Naive B cell (primary cell): ENCODE results near the gene CD1E. TPM values are rescaled to one million over a fixed set of nuclear protein-coding genes. Genes with fewer than 3 reads are reported as not detected.
"Not testable (repeated sequence)": the region's sequence is repeated elsewhere in the genome, so short reads cannot be mapped to it uniquely, and the experiment has no call there.

Experiments used
- ATAC-seq, 2 donors: fragments of 150-1000 bp; cut with Tn5 transposase; 2 replicates each; pipeline ENCODE4 v1.10.0; 2021; ENCODE audit warnings: low read depth in 2 of 2, mild to moderate bottlenecking in 2 of 2, moderate library complexity in 2 of 2
- DNase-seq: peaks from one replicate; pipeline ENCODE4 v3.0.0; 2022
- H3K27ac Mint-ChIP-seq, 6 donors: one replicate each; pipeline ENCODE4 v1.8.0; 2020 to 2022; ENCODE audit warnings: mild to moderate bottlenecking in 6 of 6, mixed read lengths in 6 of 6, moderate library complexity in 5 of 6, inconsistent platforms in 2 of 6
- H3K27me3 Mint-ChIP-seq, 3 donors: one replicate each; pipeline ENCODE4 v1.8.0; 2021 to 2022; ENCODE audit warnings: mixed read lengths in 3 of 3, mild to moderate bottlenecking in 1 of 3
- H3K36me3 Mint-ChIP-seq, 2 donors: one replicate each; pipeline ENCODE4 v1.8.0; 2020 to 2022; ENCODE audit warnings: mixed read lengths in 2 of 2, inconsistent platforms in 1 of 2, mild to moderate bottlenecking in 1 of 2
- H3K4me1 Mint-ChIP-seq, 3 donors: one replicate each; pipeline ENCODE4 v1.8.0; 2020 to 2022; ENCODE audit warnings: mixed read lengths in 3 of 3, inconsistent platforms in 1 of 3, mild to moderate bottlenecking in 1 of 3, moderate library complexity in 1 of 3
- H3K4me3 Mint-ChIP-seq, 8 donors: one replicate each; pipeline ENCODE4 v1.8.0; 2020 to 2022; ENCODE audit warnings: mild to moderate bottlenecking in 8 of 8, mixed read lengths in 8 of 8, moderate library complexity in 8 of 8, inconsistent platforms in 2 of 8
- H3K9me3 Mint-ChIP-seq, 7 donors: one replicate each; pipeline ENCODE4 v1.8.0; 2020 to 2022; ENCODE audit warnings: mixed read lengths in 7 of 7, mild to moderate bottlenecking in 5 of 7, inconsistent platforms in 2 of 7, moderate library complexity in 1 of 7
- polyA plus RNA-seq, 6 donors: library from polyadenylated mRNA; unstranded; fragments of 300-500 nt; fragmentation: Illumina TruSeq; gene quantifications; one replicate each; pipeline ENCODE4 v1.2.3, GENCODE V29; 2021; ENCODE audit warnings: low read depth in 6 of 6

The CD1E gene
- polyA plus RNA-seq, 6 donors from 2014 or later: not detected

- ATAC-seq (peak; percentile 47 to 48), DNase-seq (peak; percentile 24)
- H3K4me1 Mint-ChIP-seq: peaks cover 23 to 37% (median 35%) of the 10 kb centered on the region in 3 donors
- no peaks in the 10 kb centered on the region for H3K27me3 Mint-ChIP-seq
- H3K27ac Mint-ChIP-seq: peak overlapping the region in 2 of 6 donors; percentile 14 to 51
- peaks cover 5 to 16% of the 10 kb centered on the region in 2 donors for H3K36me3 Mint-ChIP-seq
- H3K9me3 Mint-ChIP-seq: peaks cover 3 to 15% (median 9%) of the 10 kb centered on the region in 7 donors
- peak overlapping the region in 6 of 8 donors; percentile 46 to 82 (median 72) for H3K4me3 Mint-ChIP-seq
These were observed 20.1 kb upstream of the CD1E start for GRCh38 chr1:158333405-158334155.

- peaks cover 5 to 16% of the 10 kb centered on the region in 2 donors for H3K36me3 Mint-ChIP-seq
- peak overlapping the region in 2 of 6 donors; percentile 34 to 45 for H3K27ac Mint-ChIP-seq
- peaks cover 22 to 35% (median 28%) of the 10 kb centered on the region in 3 donors for H3K4me1 Mint-ChIP-seq
These were observed 19.0 kb upstream of the CD1E start for GRCh38 chr1:158334526-158335212.

GRCh38 chr1:158335213-158335532 is 18.5 kb upstream of the CD1E start:
- peaks cover 8 to 23% (median 13%) of the 10 kb centered on the region in 7 donors for H3K9me3 Mint-ChIP-seq
- no peaks in the 10 kb centered on the region for H3K27me3 Mint-ChIP-seq
- peaks cover 5 to 16% of the 10 kb centered on the region in 2 donors for H3K36me3 Mint-ChIP-seq
- DNase-seq (no peak), ATAC-seq (no peak)
- H3K4me3 Mint-ChIP-seq: peak overlapping the region in 2 of 8 donors; percentile 34 to 82
- H3K27ac Mint-ChIP-seq: no peak overlapping the region
- peaks cover 22 to 35% (median 28%) of the 10 kb centered on the region in 3 donors for H3K4me1 Mint-ChIP-seq

More at GRCh38 chr1:158334526-158335212, 19.0 kb upstream of the CD1E start:
- DNase-seq (no peak), ATAC-seq (no peak)
- Mint-ChIP-seq H3K4me3 (peak overlapping the region in 5 of 8 donors; percentile 13 to 82 (median 34)), H3K27me3 (no peaks in the 10 kb centered on the region), H3K9me3 (peaks cover 6 to 23% (median 13%) of the 10 kb centered on the region in 7 donors)

- ATAC-seq, DNase-seq, H3K27me3 Mint-ChIP-seq, H3K27ac Mint-ChIP-seq: not testable (repeated sequence)
- Mint-ChIP-seq H3K4me1 (peaks cover 22 to 35% (median 28%) of the 10 kb centered on the region in 3 donors), H3K4me3 (peak overlapping the region in 2 of 8 donors; percentile 9 to 34), H3K9me3 (peaks cover 9 to 32% (median 14%) of the 10 kb centered on the region in 7 donors), H3K36me3 (peaks cover 5 to 16% of the 10 kb centered on the region in 2 donors)
These were observed 17.3 kb upstream of the CD1E start for GRCh38 chr1:158336413-158336812.

- not testable (repeated sequence) for H3K27ac Mint-ChIP-seq, H3K27me3 Mint-ChIP-seq, H3K36me3 Mint-ChIP-seq, DNase-seq, ATAC-seq, H3K4me3 Mint-ChIP-seq
- Mint-ChIP-seq H3K9me3 (peaks cover 3 to 15% (median 7%) of the 10 kb centered on the region in 7 donors), H3K4me1 (peaks cover 9 to 10% (median 10%) of the 10 kb centered on the region in 3 donors)
These were observed 4.7 kb upstream of the CD1E start for GRCh38 chr1:158348946-158349345.

GRCh38 chr1:158354255-158354654 is 561 bp downstream of the CD1E start:
- DNase-seq (no peak), ATAC-seq (no peak)
- Mint-ChIP-seq H3K27ac (peak overlapping the region in 4 of 6 donors; percentile 10 to 94 (median 64)), H3K4me3 (peak overlapping the region in 1 of 8 donors; percentile 20), H3K4me1 (peaks cover 19 to 24% (median 21%) of the 10 kb centered on the region in 3 donors), H3K9me3 (no peaks in the 10 kb centered on the region), H3K36me3 (no peaks in the 10 kb centered on the region), H3K27me3 (peaks cover 0 to 14% (median 0%) of the 10 kb centered on the region in 3 donors)

GRCh38 chr1:158355773-158356285 is 2.1 kb downstream of the CD1E start:
- DNase-seq (no peak), ATAC-seq (no peak)
- Mint-ChIP-seq H3K9me3 (no peaks in the 10 kb centered on the region), H3K4me3 (no peak overlapping the region), H3K4me1 (peaks cover 19 to 24% (median 21%) of the 10 kb centered on the region in 3 donors), H3K27me3 (peaks cover 0 to 14% (median 0%) of the 10 kb centered on the region in 3 donors), H3K36me3 (no peaks in the 10 kb centered on the region), H3K27ac (peak overlapping the region in 1 of 6 donors; percentile 9)

- no peak for DNase-seq
- peak overlapping the region in 1 of 6 donors; percentile 34 for H3K27ac Mint-ChIP-seq
- no peaks in the 10 kb centered on the region for H3K36me3 Mint-ChIP-seq
- H3K4me1 Mint-ChIP-seq: peaks cover 19 to 24% (median 21%) of the 10 kb centered on the region in 3 donors
- H3K9me3 Mint-ChIP-seq: peaks cover 0 to 1% (median 0%) of the 10 kb centered on the region in 7 donors
- H3K27me3 Mint-ChIP-seq: peaks cover 0 to 14% (median 0%) of the 10 kb centered on the region in 3 donors
- H3K4me3 Mint-ChIP-seq: no peak overlapping the region
- no peak for ATAC-seq
These were observed 2.9 kb downstream of the CD1E start for GRCh38 chr1:158356616-158357015.

- ATAC-seq (no peak), DNase-seq (no peak)
- Mint-ChIP-seq H3K36me3 (no peaks in the 10 kb centered on the region), H3K27ac (no peak overlapping the region), H3K4me3 (no peak overlapping the region), H3K27me3 (peaks cover 0 to 14% (median 0%) of the 10 kb centered on the region in 3 donors), H3K9me3 (peaks cover 0 to 6% (median 0%) of the 10 kb centered on the region in 7 donors), H3K4me1 (peaks cover 19 to 24% (median 21%) of the 10 kb centered on the region in 3 donors)
These were observed 3.7 kb downstream of the CD1E start for GRCh38 chr1:158357441-158357840.

GRCh38 chr1:158362482-158362881 is 8.8 kb downstream of the CD1E start:
- DNase-seq (no peak), ATAC-seq (no peak)
- peaks cover 0 to 7% of the 10 kb centered on the region in 2 donors for H3K36me3 Mint-ChIP-seq
- no peak overlapping the region for H3K27ac Mint-ChIP-seq
- no peak overlapping the region for H3K4me3 Mint-ChIP-seq
- H3K4me1 Mint-ChIP-seq: no peaks in the 10 kb centered on the region
- peaks cover 0 to 12% (median 9%) of the 10 kb centered on the region in 3 donors for H3K27me3 Mint-ChIP-seq
- H3K9me3 Mint-ChIP-seq: peaks cover 0 to 13% (median 4%) of the 10 kb centered on the region in 7 donors

- Mint-ChIP-seq H3K4me3 (no peak overlapping the region), H3K36me3 (peaks cover 0 to 7% of the 10 kb centered on the region in 2 donors), H3K27ac (no peak overlapping the region), H3K4me1 (no peaks in the 10 kb centered on the region), H3K27me3 (peaks cover 0 to 15% (median 9%) of the 10 kb centered on the region in 3 donors), H3K9me3 (peaks cover 0 to 13% (median 5%) of the 10 kb centered on the region in 7 donors)
- no peak for DNase-seq
- ATAC-seq: no peak
These were observed 9.2 kb downstream of the CD1E start for GRCh38 chr1:158362941-158363340.

GRCh38 chr1:158366783-158367182 is 13.1 kb downstream of the CD1E start:
- no peak for ATAC-seq
- Mint-ChIP-seq H3K27ac (no peak overlapping the region), H3K27me3 (peaks cover 0 to 20% (median 9%) of the 10 kb centered on the region in 3 donors), H3K9me3 (peaks cover 4 to 29% (median 14%) of the 10 kb centered on the region in 7 donors), H3K4me3 (no peak overlapping the region), H3K4me1 (no peaks in the 10 kb centered on the region), H3K36me3 (peaks cover 0 to 21% of the 10 kb centered on the region in 2 donors)
- DNase-seq: no peak
